NCI-H2081 (cell line): ENCODE results near the gene FOXP1.

ENCODE experiments used
- DNase-seq, 2 experiments: peaks; one replicate each; lab custom pipeline; 2025; lab: John Stamatoyannopoulos, UW

FOXP1 gene

DNA sequence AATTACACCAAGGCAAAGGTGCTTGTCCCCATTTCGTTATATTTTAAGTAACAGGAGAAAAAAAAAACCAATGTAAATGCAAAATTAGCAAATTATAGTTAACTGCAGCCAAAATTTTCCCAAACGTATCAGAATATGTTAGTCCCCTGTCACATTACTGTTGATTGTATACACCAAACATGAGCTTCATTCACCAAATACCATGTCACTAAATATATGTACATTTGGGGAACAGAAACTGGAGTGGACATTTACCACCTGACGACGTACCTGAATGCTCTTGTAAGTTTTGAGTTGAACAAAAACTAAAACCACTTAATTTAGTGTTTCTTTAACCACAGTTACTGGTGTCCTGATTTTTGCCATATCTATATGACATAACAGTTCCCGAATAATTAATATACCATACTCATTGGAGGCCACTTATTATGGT, 3.3 kb upstream of the FOXP1 start:
- no peak for DNase-seq

GRCh38 chr3:71585887-71586809, 2.6 kb upstream of the FOXP1 start:
- peak in 1 of 2 experiments; percentile 29 for DNase-seq

DNA sequence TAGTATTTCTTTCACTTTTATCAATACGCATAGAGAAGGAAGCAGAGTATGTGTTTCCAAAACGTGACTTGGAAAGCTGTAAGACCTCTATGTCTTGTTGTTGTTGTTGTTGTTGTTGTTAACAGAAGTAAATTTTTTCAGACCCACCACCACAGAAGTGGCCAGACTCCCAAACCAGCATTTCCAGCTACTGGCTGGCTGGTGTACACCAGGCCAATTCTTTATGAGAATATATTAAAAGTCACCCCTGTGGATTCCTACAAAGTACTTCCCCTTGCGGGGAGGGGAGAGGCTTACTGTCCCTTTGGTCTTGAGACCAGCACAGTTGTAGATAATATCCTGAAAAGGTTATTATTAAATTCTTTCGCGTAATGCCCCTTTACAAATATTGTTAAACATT, 1.6 kb upstream of the FOXP1 start:
- DNase-seq = no peak

- DNase-seq = peak in 1 of 2 experiments; percentile 52
Observed at GRCh38 chr3:71584394-71585011, 975 bp upstream of the FOXP1 start.

DNA sequence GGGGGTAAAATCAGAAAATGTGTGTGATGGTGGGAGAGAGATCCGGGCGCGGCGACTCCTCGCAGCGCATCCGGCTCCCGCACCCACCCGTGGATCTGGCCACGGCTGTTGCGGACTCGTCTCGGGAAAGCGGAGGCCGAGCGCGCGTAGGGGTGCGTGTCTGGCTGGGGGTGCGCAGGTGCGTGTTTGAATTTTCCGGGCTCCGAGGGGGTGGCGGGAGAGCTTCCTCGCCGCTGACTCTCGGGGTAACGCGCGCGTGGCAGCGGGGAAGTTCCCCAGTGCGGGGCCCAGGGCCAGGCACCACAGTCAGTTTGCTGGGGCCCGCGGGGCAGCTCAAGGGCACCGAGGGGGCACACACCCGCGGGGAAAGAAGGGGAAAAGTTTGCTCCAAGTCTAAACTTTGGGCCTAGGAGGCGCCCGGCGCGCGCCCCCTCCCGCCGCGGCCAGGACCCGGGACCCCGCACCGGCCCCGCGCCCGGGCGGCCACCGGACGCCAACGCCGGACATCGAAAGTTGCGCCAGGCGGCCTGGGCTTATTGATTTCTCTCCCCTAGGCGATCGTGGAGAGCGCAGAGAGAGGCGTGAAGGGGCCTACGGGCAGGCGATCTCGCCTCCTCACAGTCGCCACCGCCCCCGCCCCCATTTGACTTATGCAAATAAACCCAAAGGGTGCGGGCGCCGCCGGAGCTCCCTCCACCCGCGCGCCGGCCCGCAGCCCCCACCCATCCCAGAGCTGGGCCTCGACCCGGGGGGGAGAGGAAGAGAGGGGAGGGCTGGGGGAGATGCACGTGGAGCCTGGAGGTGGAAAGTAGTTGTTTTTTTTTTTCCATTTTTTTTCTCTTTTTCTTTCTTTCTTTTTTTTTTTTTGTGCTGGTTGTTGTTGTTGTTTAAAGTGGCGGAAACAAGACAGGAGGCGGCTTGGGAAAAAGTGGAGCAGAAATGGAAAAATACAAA, 639 bp downstream of the FOXP1 start:
- DNase-seq = peak; percentile 53 to 60

GRCh38 chr3:71582036-71582611, 1.4 kb downstream of the FOXP1 start:
- peak in 1 of 2 experiments; percentile 64 for DNase-seq

DNA sequence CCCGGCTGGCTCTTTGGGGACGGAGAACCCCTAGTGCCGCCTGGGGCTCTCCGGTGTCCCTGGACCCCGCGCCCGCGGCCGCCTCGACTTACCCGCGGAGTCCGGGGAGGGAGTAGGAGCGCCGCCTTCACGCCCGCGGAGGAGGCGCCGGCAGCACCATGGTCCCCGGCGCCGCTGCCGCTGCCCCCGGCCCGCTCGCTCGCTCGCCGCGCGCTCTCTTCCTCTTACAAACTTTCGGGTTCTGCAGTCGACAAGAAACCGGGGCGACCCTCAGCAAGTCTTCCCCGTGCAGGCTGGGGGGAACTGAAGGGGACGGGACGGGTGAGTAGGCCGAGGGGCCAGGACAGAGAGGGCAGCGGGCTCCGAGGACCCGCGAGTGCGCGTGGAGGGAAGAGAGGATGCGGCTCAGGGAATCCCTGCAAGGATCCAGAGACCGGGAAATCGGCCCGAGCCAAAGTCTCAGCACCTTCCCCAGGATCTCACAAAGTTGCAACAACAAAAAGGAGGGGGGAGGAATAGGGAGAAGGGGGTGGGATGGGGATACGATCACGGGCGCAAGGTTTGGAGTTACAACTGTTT, 2.0 kb downstream of the FOXP1 start:
- DNase-seq = peak in 1 of 2 experiments; percentile 54

GRCh38 chr3:71580636-71581456, 2.7 kb downstream of the FOXP1 start:
- peak in 1 of 2 experiments; percentile 7 for DNase-seq

DNA sequence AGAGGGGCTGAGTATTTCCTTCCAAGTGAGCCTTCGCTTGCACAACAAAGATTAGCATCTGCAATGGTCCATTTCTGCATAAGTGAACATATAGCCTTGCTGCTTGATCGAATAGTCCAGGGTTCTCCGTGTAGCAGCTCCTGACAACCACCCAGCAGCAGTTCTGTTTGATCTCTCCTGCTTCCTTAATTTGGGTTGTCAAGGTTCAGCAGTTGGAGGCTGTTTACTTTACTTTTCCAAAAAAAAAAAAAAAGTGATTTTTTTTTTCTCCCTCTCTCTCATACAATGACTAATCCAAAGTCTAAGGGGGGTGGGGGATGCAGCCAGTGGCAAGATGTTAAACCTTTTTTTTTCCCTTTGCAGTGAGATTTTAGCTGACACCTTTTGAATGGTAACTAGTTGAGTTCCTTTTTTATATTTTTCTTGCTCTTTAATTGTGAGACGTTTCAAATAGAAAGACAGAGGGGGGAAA, 3.6 kb downstream of the FOXP1 start:
- DNase-seq = peak; percentile 21 to 45

- no peak for DNase-seq
Observed at GRCh38 chr3:71579326-71579934, 4.1 kb downstream of the FOXP1 start.

DNA sequence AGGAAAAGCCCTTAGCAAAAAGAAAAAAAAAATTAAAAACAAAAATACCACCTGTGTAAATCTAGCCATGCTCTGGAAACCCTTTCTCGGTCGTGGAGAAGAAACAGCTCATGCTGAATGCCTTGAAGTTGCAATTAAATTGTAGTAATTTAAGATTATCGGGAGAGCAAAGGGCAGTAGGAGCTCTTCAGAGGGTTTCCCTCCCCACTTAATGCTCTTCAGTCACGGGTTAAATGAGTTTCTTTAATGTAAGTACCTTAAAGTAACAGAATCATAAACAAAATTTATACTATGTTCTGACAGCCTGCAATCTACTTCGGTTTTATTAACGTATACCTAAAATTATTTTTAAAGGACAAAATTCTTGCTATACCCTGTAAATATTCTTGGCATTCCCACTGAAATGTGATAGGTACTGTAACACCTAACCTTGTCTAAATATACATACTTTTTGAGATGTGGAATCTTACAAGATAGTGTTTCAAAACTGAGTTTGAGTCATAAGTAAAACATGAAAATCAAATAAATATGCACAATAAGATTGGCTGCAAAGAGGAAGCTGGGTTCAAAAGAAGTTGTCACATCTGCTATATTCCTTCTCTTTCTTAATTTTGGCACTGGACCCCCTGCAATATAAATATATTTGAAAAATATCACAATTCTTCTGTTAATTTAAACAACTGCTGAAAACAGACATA, 5.3 kb downstream of the FOXP1 start:
- DNase-seq = no peak

DNA sequence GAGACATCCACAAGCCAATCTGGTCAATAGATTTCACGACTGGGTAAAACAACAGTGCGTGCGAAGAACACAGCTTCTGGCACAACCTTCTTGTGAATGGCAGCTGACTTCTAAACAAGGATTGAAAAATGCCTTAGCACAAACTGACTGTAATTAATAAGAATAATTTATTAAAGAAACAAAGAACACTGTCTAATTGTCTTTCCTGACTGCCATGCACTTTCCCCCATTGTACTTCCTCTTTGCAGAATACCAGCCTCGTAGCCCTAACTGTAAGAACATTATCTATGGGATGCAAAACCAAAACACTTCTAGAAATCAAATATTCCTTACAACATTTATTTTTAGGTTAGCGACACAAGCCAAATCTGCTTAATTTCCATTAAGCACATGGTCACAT, 6.5 kb downstream of the FOXP1 start:
- DNase-seq = no peak

- no peak for DNase-seq
Observed at GRCh38 chr3:71575433-71575832, 8.1 kb downstream of the FOXP1 start.

- no peak for DNase-seq
Observed at GRCh38 chr3:71573181-71573580, 10.3 kb downstream of the FOXP1 start.

GRCh38 chr3:71570546-71570945, 13.0 kb downstream of the FOXP1 start:
- DNase-seq = no peak

DNA sequence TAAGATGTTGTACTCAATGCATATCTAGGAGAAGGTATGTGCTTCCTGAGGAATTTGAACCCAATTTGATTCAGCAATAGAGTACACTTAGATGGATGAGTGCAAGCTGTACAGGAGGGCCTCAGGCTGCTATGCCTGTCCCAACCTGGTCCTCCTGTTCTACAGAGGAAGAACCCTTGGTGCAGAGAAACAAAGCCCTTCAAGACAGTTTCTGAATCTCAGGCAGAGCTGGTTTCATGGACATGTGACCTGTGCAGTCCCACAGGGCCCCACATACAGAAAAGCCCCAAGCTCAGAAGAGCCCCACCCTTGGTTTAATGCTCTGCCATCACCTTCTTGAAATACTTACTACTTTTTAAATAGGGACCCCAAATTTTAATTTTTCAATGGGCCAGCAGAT, 15.3 kb downstream of the FOXP1 start:
- DNase-seq = no peak

DNA sequence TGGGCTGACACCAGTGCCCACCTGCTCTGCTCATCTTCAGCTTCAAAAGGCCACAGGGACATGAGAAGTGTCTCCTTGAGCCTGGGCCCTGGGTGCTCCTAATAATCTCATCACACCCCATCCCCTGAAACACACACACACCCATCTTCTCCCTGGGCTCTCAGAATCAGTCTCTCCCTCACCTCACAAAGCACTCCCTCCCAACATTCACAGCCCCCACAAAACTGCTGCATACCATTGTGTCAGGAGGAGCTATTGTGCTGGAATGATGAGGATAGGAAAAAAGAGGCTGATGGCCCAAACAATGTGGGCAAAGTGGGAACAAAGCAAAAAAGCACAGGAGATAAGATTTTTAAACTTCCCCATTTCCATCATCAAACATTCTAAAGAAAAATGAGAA, 16.8 kb downstream of the FOXP1 start:
- no peak for DNase-seq

- no peak for DNase-seq
Observed at GRCh38 chr3:71565976-71566375, 17.6 kb downstream of the FOXP1 start.

GRCh38 chr3:71565316-71565715, 18.2 kb downstream of the FOXP1 start:
- DNase-seq = no peak
